ENCODE data around the gene EPS8. TPM values are rescaled to one million over a fixed set of nuclear protein-coding genes. Genes with fewer than 3 reads are reported as not detected.

The EPS8 gene
- total and polyA plus RNA-seq, 2 donors (not counting 1 experiment from before 2014, with no cell fraction given): 0.76 to 0.96 TPM

- H3K4me1 Mint-ChIP-seq: peaks cover 1% of the 10 kb centered on the region
- ATAC-seq (ENCODE audit: low read depth) (no peak), DNase-seq (no peak)
- TF ChIP-seq CTCF (IDR thresholded peaks at IDR 0.05) (no peak), EZH2 (IDR thresholded peaks at IDR 0.05; ENCODE audit: borderline replicate concordance, insufficient read depth, low read depth, low read length, poor library complexity, severe bottlenecking) (no peak)
- H3K4me2 ChIP-seq (replicated peaks; ENCODE audit: low read depth, low read length, poor library complexity, severe bottlenecking): no peak overlapping the region
- no peak overlapping the region for H3K27ac ChIP-seq (ENCODE audit: low read length in 2 of 2)
- H3K9me3 ChIP-seq (ENCODE audit: control extremely low read depth in 1 of 3, control insufficient read depth in 2 of 3, insufficient read depth in 1 of 3, low read length in 2 of 3): no peaks in the 10 kb centered on the region
- no peak overlapping the region for H3K4me3 Mint-ChIP-seq
- H3K36me3 ChIP-seq (replicated peaks in 1 of 2; ENCODE audit: control extremely low read depth in 1 of 2, control insufficient read depth in 1 of 2, extremely low read depth in 1 of 2, insufficient read depth in 2 of 2, low read length in 1 of 2): no peaks in the 10 kb centered on the region
- CTCF ChIA-PET: no interaction called here
- no peaks in the 10 kb centered on the region for H3K79me2 ChIP-seq (ENCODE audit: control insufficient read depth, insufficient read depth, low read length)
- H3K27me3 ChIP-seq (replicated peaks in 1 of 4; ENCODE audit: control extremely low read depth in 1 of 4, control insufficient read depth in 3 of 4, insufficient read depth in 4 of 4, low read length in 3 of 4): no peaks in the 10 kb centered on the region
- peaks cover 0 to 2% of the 10 kb centered on the region in 2 donors for H3K4me1 ChIP-seq (ENCODE audit: control insufficient read depth in 2 of 2, insufficient read depth in 2 of 2, low read length in 2 of 2)
- intact Hi-C loops (cut with micrococcal nuclease): no loop called here
- no peaks in the 10 kb centered on the region for H3K9me3 Mint-ChIP-seq (ENCODE audit: insufficient read depth)
- WGBS (ENCODE audit: insufficient coverage): 60% methylated on average over 1 of the region's 2 CpGs
- H2AFZ ChIP-seq (ENCODE audit: insufficient read depth, low read depth, low read length, poor library complexity, severe bottlenecking): no peak overlapping the region
- H3K27ac Mint-ChIP-seq: no peak overlapping the region
- H4K20me1 ChIP-seq (ENCODE audit: control insufficient read depth, insufficient read depth, low read length, poor library complexity, severe bottlenecking): no peaks in the 10 kb centered on the region
- POLR2A ChIA-PET: no interaction called here
- H3K4me3 ChIP-seq (ENCODE audit: control extremely low read depth in 1 of 5, extremely low read depth in 1 of 5, insufficient read depth in 1 of 5, low read depth in 2 of 5, low read length in 4 of 5): no peak overlapping the region
- no peak overlapping the region for H3K9ac ChIP-seq (ENCODE audit: low read length)
- H3K27me3 Mint-ChIP-seq: no peaks in the 10 kb centered on the region
Measured at GRCh38 chr12:15697201-15697600, 92.0 kb downstream of the EPS8 start.

GRCh38 chr12:15693228-15693911 is 95.8 kb downstream of the EPS8 start:
- no CpG with 5 or more reads among the region's 2 CpGs for WGBS (ENCODE audit: insufficient coverage)
- Histone ChIP-seq H3K36me3 (replicated peaks in 1 of 2; ENCODE audit: control extremely low read depth in 1 of 2, control insufficient read depth in 1 of 2, extremely low read depth in 1 of 2, insufficient read depth in 2 of 2, low read length in 1 of 2) (no peaks in the 10 kb centered on the region), H3K9me3 (ENCODE audit: control extremely low read depth in 1 of 3, control insufficient read depth in 2 of 3, insufficient read depth in 1 of 3, low read length in 2 of 3) (peaks cover 0 to 5% (median 0%) of the 10 kb centered on the region in 3 donors), H3K4me3 (ENCODE audit: control extremely low read depth in 1 of 5, extremely low read depth in 1 of 5, insufficient read depth in 1 of 5, low read depth in 2 of 5, low read length in 4 of 5) (no peak overlapping the region), H3K79me2 (ENCODE audit: control insufficient read depth, insufficient read depth, low read length) (no peaks in the 10 kb centered on the region), H2AFZ (ENCODE audit: insufficient read depth, low read depth, low read length, poor library complexity, severe bottlenecking) (no peak overlapping the region), H4K20me1 (ENCODE audit: control insufficient read depth, insufficient read depth, low read length, poor library complexity, severe bottlenecking) (no peaks in the 10 kb centered on the region), H3K9ac (ENCODE audit: low read length) (no peak overlapping the region), H3K27ac (ENCODE audit: low read length in 2 of 2) (no peak overlapping the region), H3K27me3 (replicated peaks in 1 of 4; ENCODE audit: control extremely low read depth in 1 of 4, control insufficient read depth in 3 of 4, insufficient read depth in 4 of 4, low read length in 3 of 4) (no peaks in the 10 kb centered on the region), H3K4me1 (ENCODE audit: control insufficient read depth in 2 of 2, insufficient read depth in 2 of 2, low read length in 2 of 2) (peaks cover 0 to 2% of the 10 kb centered on the region in 2 donors), H3K4me2 (replicated peaks; ENCODE audit: low read depth, low read length, poor library complexity, severe bottlenecking) (no peak overlapping the region)
- ChIA-PET POLR2A (no interaction called here), CTCF (no interaction called here)
- no peaks in the 10 kb centered on the region for H3K9me3 Mint-ChIP-seq (ENCODE audit: insufficient read depth)
- ATAC-seq (ENCODE audit: low read depth): no peak
- no peak for DNase-seq
- TF ChIP-seq EZH2 (IDR thresholded peaks at IDR 0.05; ENCODE audit: borderline replicate concordance, insufficient read depth, low read depth, low read length, poor library complexity, severe bottlenecking) (no peak), CTCF (IDR thresholded peaks at IDR 0.05) (no peak)
- peaks cover 5% of the 10 kb centered on the region for H3K4me1 Mint-ChIP-seq
- H3K27ac Mint-ChIP-seq: no peak overlapping the region
- H3K27me3 Mint-ChIP-seq: no peaks in the 10 kb centered on the region
- no peak overlapping the region for H3K4me3 Mint-ChIP-seq
- intact Hi-C loops (cut with micrococcal nuclease): no loop called here
